IPS DF 6.9 (cell line): ENCODE results near the gene IAH1.
A peak's percentile ranks its signal among the peaks of the same experiment; 100 is the strongest.

Experiments
- DNase-seq: peaks from one replicate; pipeline ENCODE4 v3.0.0-alpha.2; 2013; ENCODE audit warnings: low read depth, low spot score
- H3K27ac ChIP-seq: one replicate; pipeline ENCODE4 v1.5.1; 2013; ENCODE audit warnings: low read length, control low read depth
- H3K27me3 ChIP-seq: 2 replicates; pipeline ENCODE4 v1.6.1; 2013; ENCODE audit warnings: mild to moderate bottlenecking, low read length; ENCODE audit not compliant: control insufficient read depth, insufficient read depth
- H3K36me3 ChIP-seq: 2 replicates; pipeline ENCODE4 v1.6.1; 2013; ENCODE audit warnings: low read length; ENCODE audit not compliant: control insufficient read depth, insufficient read depth
- H3K4me1 ChIP-seq: 2 replicates; pipeline ENCODE4 v1.6.1; 2013; ENCODE audit warnings: low read length; ENCODE audit not compliant: control insufficient read depth, insufficient read depth
- H3K4me3 ChIP-seq: 2 replicates; pipeline ENCODE4 v1.5.1; 2013; ENCODE audit warnings: mild to moderate bottlenecking, low read length
- H3K9me3 ChIP-seq: 2 replicates; pipeline ENCODE4 v1.6.1; 2013; ENCODE audit warnings: low read length, inconsistent platforms; ENCODE audit not compliant: control insufficient read depth, insufficient read depth
- WGBS: extraction: QIAGEN DNeasy Blood & Tissue Kit; methylation state at CpG from one replicate; pipeline ENCODE4 v1.1.7; 2013; ENCODE audit warnings: mixed read lengths, missing lambda C conversion rate; ENCODE audit not compliant: insufficient read length, insufficient coverage; 5-methylcytosine and 5-hydroxymethylcytosine counted together

The IAH1 gene, protein sequence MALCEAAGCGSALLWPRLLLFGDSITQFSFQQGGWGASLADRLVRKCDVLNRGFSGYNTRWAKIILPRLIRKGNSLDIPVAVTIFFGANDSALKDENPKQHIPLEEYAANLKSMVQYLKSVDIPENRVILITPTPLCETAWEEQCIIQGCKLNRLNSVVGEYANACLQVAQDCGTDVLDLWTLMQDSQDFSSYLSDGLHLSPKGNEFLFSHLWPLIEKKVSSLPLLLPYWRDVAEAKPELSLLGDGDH

DNA sequence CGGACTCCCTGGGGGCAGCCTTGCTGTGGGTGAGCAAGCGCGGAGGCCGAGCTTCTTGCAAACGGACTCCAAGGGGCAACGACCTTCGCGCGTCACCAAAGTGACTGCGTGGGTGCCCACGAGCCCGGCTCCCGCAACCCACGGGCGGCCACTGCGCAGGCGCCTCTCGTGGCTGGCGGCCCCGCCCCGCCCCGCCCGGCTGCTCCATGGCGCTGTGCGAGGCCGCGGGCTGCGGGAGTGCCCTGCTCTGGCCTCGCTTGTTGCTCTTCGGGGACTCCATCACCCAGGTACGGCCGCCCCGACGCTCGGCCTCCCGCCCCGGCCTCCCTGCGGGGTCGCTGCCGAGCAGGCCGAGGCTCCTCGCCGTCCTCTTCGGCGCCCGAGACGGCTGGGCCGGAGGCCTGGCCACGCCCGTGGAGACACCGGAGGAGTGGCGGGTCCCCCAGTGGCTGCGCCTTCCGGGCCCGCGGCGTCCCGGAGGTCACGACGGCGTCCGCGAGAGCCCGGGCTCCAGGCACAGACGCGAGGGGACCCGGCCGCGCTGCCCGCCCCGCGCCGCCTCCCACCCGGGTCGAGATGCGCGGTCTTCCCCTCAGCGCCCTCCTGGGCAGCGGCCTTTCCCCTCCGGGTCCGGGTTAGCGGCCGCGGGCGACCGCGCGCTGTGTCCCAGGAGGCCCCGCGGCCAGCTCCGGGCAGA is at the start of gene IAH1:
Gene IAH1 (plus strand): TSS at position 191 of the 697 bp plus-strand sequence. CDS start 16 bp downstream, at position 207.
- WGBS, result no CpG with 5 or more reads among the region's 91 CpGs
- DNase-seq, result no peak
- Histone ChIP-seq H3K4me1 (peaks cover 3% of the 10 kb centered on the region; the same call in 1 of the 2 replicates), H3K9me3 (no peaks in the 10 kb centered on the region), H3K27me3 (no peaks in the 10 kb centered on the region), H3K27ac (no peak within 1 kb of the TSS), H3K36me3 (no peaks in the 10 kb centered on the region), H3K4me3 (peak within 1 kb of the TSS; percentile 70)

DNA sequence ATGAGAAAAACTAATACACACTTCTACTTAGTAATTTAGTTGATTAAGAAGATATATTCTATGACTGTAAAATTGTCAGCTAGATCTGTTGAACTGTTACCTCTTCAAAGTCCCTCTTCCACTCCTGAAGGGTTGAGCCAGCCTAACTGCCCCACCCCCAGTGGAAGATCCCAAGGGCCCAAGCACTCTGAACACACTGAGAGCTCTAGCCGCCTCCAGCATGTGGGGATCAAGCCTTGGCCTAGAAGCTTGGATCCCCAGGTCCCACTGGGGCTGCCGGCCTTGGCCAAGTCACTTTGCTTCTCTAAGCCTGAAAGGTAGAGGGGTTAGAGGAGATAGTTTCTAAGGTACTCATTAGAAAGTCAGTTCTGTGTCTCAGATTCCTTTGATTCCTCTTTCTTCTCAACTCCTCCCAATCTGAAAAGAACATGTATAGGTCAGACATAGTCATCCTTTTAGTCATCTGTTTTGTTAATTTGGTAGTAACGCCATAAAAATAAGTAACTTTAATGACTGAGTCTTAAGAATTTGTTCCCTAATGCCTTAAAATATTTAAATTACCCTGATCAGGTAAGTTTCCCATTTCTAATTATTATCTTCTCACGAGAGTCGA is 45.3 kb upstream of the IAH1 start:
- DNase-seq, result no peak
- H3K36me3 ChIP-seq, result peaks cover 10% of the 10 kb centered on the region; the same call in 1 of the 2 replicates
- WGBS, result no CpG with 5 or more reads among the region's 5 CpGs
- no peaks in the 10 kb centered on the region for H3K9me3 ChIP-seq
- no peaks in the 10 kb centered on the region for H3K4me1 ChIP-seq
- no peak overlapping the region for H3K4me3 ChIP-seq
- no peak overlapping the region for H3K27ac ChIP-seq
- H3K27me3 ChIP-seq, result no peaks in the 10 kb centered on the region

DNA sequence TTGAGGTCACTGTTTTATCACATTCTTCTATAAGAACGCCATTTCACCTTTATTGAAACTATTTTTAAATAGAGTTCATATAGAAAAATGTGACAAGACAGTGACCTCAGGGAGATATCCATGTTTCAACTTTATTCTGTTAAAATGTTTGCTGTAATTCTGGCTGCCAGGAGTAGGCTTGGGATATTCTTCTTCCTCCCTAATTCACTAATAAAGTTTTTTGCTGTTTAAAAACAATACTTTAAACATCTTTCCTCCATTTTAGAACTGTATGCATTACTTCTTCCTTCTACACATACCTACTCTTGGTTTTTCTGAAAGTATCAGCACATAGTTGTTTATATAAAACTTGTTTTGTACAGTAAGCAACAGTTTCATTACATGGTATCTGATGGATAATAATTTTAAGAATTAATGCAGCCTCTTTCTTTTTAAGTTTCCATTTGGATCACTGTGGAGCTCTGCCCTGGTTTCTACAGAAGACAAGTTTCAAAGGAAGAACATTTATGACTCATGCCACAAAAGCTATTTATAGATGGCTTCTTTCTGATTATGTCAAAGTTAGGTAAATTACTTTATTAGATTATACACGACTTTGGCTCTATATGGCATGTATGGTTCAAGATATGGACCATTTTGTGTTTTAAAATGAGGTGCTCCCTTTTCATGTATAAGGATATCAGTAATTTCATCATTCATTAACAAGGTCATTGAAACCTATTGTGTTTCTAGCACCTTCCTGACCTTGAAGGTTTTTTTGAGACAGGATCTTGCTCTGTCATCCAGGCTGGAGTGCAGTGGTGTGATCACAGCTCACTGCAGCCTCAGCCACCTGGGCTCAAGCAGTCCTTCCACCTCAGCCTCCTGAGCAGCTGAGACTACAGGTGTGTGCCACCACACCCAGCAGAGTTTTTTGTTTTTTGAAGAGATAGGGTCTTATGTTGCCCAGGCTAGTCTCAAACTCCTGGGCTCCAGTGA is 43.7 kb upstream of the IAH1 start:
- Histone ChIP-seq H3K36me3 (peaks cover 10% of the 10 kb centered on the region; the same call in 1 of the 2 replicates), H3K9me3 (no peaks in the 10 kb centered on the region), H3K27me3 (no peaks in the 10 kb centered on the region), H3K4me1 (no peaks in the 10 kb centered on the region), H3K4me3 (no peak overlapping the region), H3K27ac (no peak overlapping the region)
- DNase-seq, result no peak
- no CpG with 5 or more reads among the region's 2 CpGs for WGBS

- no CpG with 5 or more reads among the region's 2 CpGs for whole genome bisulfite sequencing
- H3K36me3 ChIP-seq, result peaks cover 9% of the 10 kb centered on the region; the same call in 1 of the 2 replicates
- no peaks in the 10 kb centered on the region for H3K4me1 ChIP-seq
These were observed 39.9 kb upstream of the IAH1 start for GRCh38 chr2:9434489-9434888.

DNA sequence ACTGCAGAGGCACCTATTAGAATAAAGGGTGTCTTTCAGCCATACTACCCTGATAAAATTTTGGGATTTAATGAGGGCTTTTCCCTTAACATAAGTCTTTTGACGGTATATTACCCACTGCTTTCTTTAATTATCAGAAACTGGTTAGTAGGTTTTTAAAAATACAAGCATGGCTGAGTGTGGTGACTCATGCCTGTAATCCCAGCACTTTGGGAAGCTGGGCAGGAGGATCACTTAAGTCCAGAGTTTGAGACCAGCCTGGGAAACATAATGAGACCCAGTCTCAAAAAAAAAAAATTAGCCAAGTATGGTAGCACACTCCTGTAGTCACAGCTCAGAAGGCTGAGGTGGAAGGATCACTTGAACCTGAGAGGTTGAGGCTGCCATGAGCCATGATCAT is 34.8 kb upstream of the IAH1 start:
- no peak overlapping the region for H3K4me3 ChIP-seq
- no peaks in the 10 kb centered on the region for H3K27me3 ChIP-seq
- peaks cover 20% of the 10 kb centered on the region; the same call in 1 of the 2 replicates for H3K36me3 ChIP-seq
- H3K9me3 ChIP-seq, result no peaks in the 10 kb centered on the region
- no CpG with 5 or more reads among the region's 1 CpG for WGBS
- DNase-seq, result no peak
- H3K27ac ChIP-seq, result no peak overlapping the region
- no peaks in the 10 kb centered on the region for H3K4me1 ChIP-seq

More at GRCh38 chr2:9434489-9434888, 39.9 kb upstream of the IAH1 start:
- Histone ChIP-seq H3K4me3 (no peak overlapping the region), H3K27me3 (no peaks in the 10 kb centered on the region), H3K27ac (no peak overlapping the region), H3K9me3 (no peaks in the 10 kb centered on the region)
- no peak for DNase-seq

GRCh38 chr2:9440058-9440727 is 34.2 kb upstream of the IAH1 start:
- no peak for DNase-seq
- no peaks in the 10 kb centered on the region for H3K27me3 ChIP-seq
- no peaks in the 10 kb centered on the region for H3K9me3 ChIP-seq
- H3K4me3 ChIP-seq, result no peak overlapping the region
- H3K4me1 ChIP-seq, result no peaks in the 10 kb centered on the region
- no CpG with 5 or more reads among the region's 1 CpG for WGBS
- H3K36me3 ChIP-seq, result peaks cover 20% of the 10 kb centered on the region; the same call in 1 of the 2 replicates
- no peak overlapping the region for H3K27ac ChIP-seq

DNA sequence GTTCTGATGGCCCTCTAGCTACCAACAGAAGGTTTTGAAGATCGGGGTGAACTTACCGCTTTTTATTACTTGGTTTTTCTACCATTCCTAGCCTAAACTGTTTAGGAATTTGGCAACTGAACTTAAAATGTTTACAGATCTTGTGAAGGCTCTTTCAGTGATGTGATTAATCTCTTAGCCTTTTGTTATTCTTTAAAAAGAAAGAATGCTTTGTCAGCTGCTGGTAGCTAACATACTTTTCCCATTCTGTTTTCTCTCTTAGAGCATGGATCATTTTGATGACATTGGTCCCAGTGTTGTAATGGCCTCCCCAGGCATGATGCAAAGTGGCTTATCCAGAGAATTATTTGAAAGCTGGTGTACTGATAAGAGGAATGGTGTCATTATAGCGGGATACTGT is 32.8 kb upstream of the IAH1 start:
- Histone ChIP-seq H3K27me3 (no peaks in the 10 kb centered on the region), H3K4me3 (no peak overlapping the region), H3K36me3 (peaks cover 26% of the 10 kb centered on the region; the same call in 1 of the 2 replicates), H3K9me3 (no peaks in the 10 kb centered on the region), H3K27ac (no peak overlapping the region), H3K4me1 (no peaks in the 10 kb centered on the region)
- no peak for DNase-seq
- no CpG with 5 or more reads among the region's 3 CpGs for WGBS

DNA sequence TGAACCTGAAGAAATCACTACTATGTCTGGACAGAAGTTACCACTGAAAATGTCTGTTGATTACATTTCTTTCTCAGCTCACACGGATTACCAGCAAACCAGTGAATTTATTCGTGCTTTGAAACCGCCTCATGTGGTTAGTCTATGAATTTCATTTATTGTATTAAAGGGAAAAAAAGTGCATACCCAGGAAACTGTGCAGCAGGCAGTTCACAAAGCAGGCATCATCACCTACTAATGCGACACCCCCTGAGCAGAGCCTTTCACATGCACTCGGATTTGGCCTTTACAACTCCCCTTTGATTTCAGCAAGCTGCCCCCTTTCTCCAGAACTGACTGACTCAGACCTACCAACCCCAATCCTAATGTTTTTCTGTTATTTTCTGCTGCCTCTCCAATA is 30.8 kb upstream of the IAH1 start:
- Histone ChIP-seq H3K4me3 (no peak overlapping the region), H3K4me1 (no peaks in the 10 kb centered on the region), H3K36me3 (peaks cover 24% of the 10 kb centered on the region; the same call in 1 of the 2 replicates), H3K27me3 (no peaks in the 10 kb centered on the region), H3K27ac (no peak overlapping the region), H3K9me3 (no peaks in the 10 kb centered on the region)
- no CpG with 5 or more reads among the region's 5 CpGs for WGBS
- no peak for DNase-seq

DNA sequence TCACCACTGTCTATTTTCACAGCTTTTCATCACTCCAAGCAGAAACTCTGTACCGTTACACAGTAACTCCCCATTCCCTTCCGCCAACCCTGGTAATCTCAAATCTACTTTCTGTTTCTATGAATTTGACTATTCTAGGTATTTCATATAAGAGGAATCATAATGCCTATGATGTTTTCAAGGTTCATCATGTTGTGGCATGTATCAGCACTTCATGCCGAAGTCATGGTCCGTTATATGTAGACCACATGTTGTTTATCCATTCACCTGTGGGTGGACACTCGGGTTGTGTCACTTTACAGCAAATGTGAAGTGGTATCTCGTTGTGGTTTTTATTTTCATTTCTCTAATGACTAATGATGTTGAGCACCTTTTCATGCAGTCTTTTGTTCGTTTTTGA is 29.3 kb upstream of the IAH1 start:
- Histone ChIP-seq H3K27ac (no peak overlapping the region), H3K27me3 (no peaks in the 10 kb centered on the region), H3K4me1 (no peaks in the 10 kb centered on the region), H3K36me3 (peaks cover 24% of the 10 kb centered on the region; the same call in 1 of the 2 replicates), H3K9me3 (no peaks in the 10 kb centered on the region), H3K4me3 (no peak overlapping the region)
- WGBS, result no CpG with 5 or more reads among the region's 7 CpGs
- no peak for DNase-seq
